Osteoblast (primary cell): ENCODE measurements around the gene KCNQ1. TPM values are rescaled to one million over a fixed set of nuclear protein-coding genes. Genes with fewer than 3 reads are reported as not detected.
A peak's percentile ranks its signal among the peaks of the same experiment; 100 is the strongest.

Source experiments
- DNase-seq: peaks from one replicate; pipeline ENCODE4 v3.0.0; 2011; ENCODE audit warnings: low spot score, mixed read lengths; ENCODE audit not compliant: insufficient read length; ENCODE audit errors: missing footprints
- H2AFZ ChIP-seq: 2 replicates; pipeline ENCODE4 v1.6.0; 2011; ENCODE audit warnings: mild to moderate bottlenecking, low read length
- H3K27ac ChIP-seq: 2 replicates; pipeline ENCODE4 v1.5.1; 2011; ENCODE audit warnings: mild to moderate bottlenecking, low read depth, low read length, moderate library complexity
- H3K27me3 ChIP-seq: 2 replicates; pipeline ENCODE4 v1.6.0; 2012; ENCODE audit warnings: mild to moderate bottlenecking, control low read depth, inconsistent platforms, low read length, moderate library complexity; ENCODE audit not compliant: insufficient read depth
- H3K36me3 ChIP-seq: 2 replicates; pipeline ENCODE4 v1.5.1; 2011; ENCODE audit warnings: mild to moderate bottlenecking, low read length, control low read depth, moderate library complexity; ENCODE audit not compliant: insufficient read depth
- H3K4me1 ChIP-seq: 2 replicates; pipeline ENCODE4 v1.5.1; 2011; ENCODE audit warnings: mild to moderate bottlenecking, low read length, control low read depth, moderate library complexity; ENCODE audit not compliant: insufficient read depth
- H3K4me2 ChIP-seq: 2 replicates; pipeline ENCODE4 v1.6.0; 2011; ENCODE audit warnings: mild to moderate bottlenecking, low read length; ENCODE audit not compliant: insufficient read depth
- H3K4me3 ChIP-seq: fragments of 200-600 bp; sonication (generic); 3 replicates; pipeline ENCODE4 v1.5.1; 2012; ENCODE audit warnings: mild to moderate bottlenecking, low read length, inconsistent platforms; ENCODE audit not compliant: insufficient read depth
- H3K79me2 ChIP-seq: 2 replicates; pipeline ENCODE4 v1.6.0; 2012; ENCODE audit warnings: mild to moderate bottlenecking, low read length, control low read depth, inconsistent platforms; ENCODE audit not compliant: insufficient read depth
- H3K9me3 ChIP-seq: 2 replicates; pipeline ENCODE4 v1.5.1; 2011; ENCODE audit warnings: low read depth, low read length, control low read depth
- H4K20me1 ChIP-seq: 2 replicates; pipeline ENCODE4 v1.6.0; 2012; ENCODE audit warnings: mild to moderate bottlenecking, low read length, control low read depth; ENCODE audit not compliant: insufficient read depth
- CTCF ChIP-seq: IDR thresholded peaks from 2 replicates; pipeline ENCODE4 v1.5.1; 2011; ENCODE audit warnings: mild to moderate bottlenecking, low read depth, low read length, moderate library complexity; ENCODE audit errors: extremely low read depth
- total RNA-seq: library from RNA; depleted of rRNA; stranded (reverse); fragments of >200 nt; gene quantifications from 2 replicates; pipeline ENCODE4 v1.2.3, GENCODE V29; 2012

KCNQ1 gene
- total RNA-seq, 1 donor, result not detected

- Histone ChIP-seq H4K20me1 (no peaks in the 10 kb centered on the region), H3K4me3 (no peak overlapping the region), H3K79me2 (no peaks in the 10 kb centered on the region), H3K27ac (no peak overlapping the region), H3K9me3 (no peaks in the 10 kb centered on the region), H3K27me3 (peaks cover 5% of the 10 kb centered on the region), H3K4me1 (no peaks in the 10 kb centered on the region), H2AFZ (no peak overlapping the region), H3K36me3 (no peaks in the 10 kb centered on the region), H3K4me2 (no peak overlapping the region)
- no peak for TF ChIP-seq CTCF
- peak; percentile 19 for DNase-seq
These were observed 120.8 kb downstream of the KCNQ1 start for GRCh38 chr11:2565447-2566222.

GRCh38 chr11:2566223-2567025 is 121.6 kb downstream of the KCNQ1 start:
- peak; percentile 25 for DNase-seq
- Histone ChIP-seq H3K4me2 (no peak overlapping the region), H3K4me3 (no peak overlapping the region), H4K20me1 (no peaks in the 10 kb centered on the region), H3K27ac (no peak overlapping the region), H3K27me3 (peaks cover 5% of the 10 kb centered on the region), H2AFZ (no peak overlapping the region), H3K79me2 (no peaks in the 10 kb centered on the region), H3K9me3 (no peaks in the 10 kb centered on the region), H3K4me1 (no peaks in the 10 kb centered on the region), H3K36me3 (no peaks in the 10 kb centered on the region)
- no peak for TF ChIP-seq CTCF

GRCh38 chr11:2567026-2567671 is 122.3 kb downstream of the KCNQ1 start:
- Histone ChIP-seq H3K27ac (no peak overlapping the region), H3K36me3 (no peaks in the 10 kb centered on the region), H3K79me2 (no peaks in the 10 kb centered on the region), H3K9me3 (no peaks in the 10 kb centered on the region), H3K4me2 (no peak overlapping the region), H4K20me1 (no peaks in the 10 kb centered on the region), H2AFZ (no peak overlapping the region), H3K4me3 (no peak overlapping the region), H3K4me1 (no peaks in the 10 kb centered on the region), H3K27me3 (peaks cover 5% of the 10 kb centered on the region)
- no peak for TF ChIP-seq CTCF
- DNase-seq, result peak; percentile 65
